HEK293T (cell line): ENCODE measurements around the gene CTSA.

Experiments
- FOXM1 ChIP-seq: fragments of 450-650 bp; IDR thresholded peaks from 2 replicates; pipeline ENCODE4 v1.6.1; 2017; ENCODE audit warnings: mild to moderate bottlenecking, borderline replicate concordance
- LEF1 ChIP-seq: fragments of 450-650 bp; IDR thresholded peaks from 2 replicates; pipeline ENCODE4 v1.6.1; 2017; ENCODE audit warnings: mild to moderate bottlenecking, borderline replicate concordance
- NFRKB ChIP-seq: fragments of 450-650 bp; IDR thresholded peaks from 2 replicates; pipeline ENCODE4 v1.6.1; 2016; ENCODE audit warnings: mild to moderate bottlenecking, moderate library complexity
- PKNOX1 ChIP-seq: fragments of 450-650 bp; IDR thresholded peaks from 2 replicates; pipeline ENCODE4 v1.6.1; 2016
- SP1 ChIP-seq: fragments of 450-650 bp; IDR thresholded peaks from 2 replicates; pipeline ENCODE4 v1.6.1; 2017
- SUZ12 ChIP-seq: fragments of 450-650 bp; IDR thresholded peaks from 2 replicates; pipeline ENCODE4 v1.6.1; 2016; ENCODE audit warnings: mild to moderate bottlenecking
- TARDBP ChIP-seq: fragments of 450-650 bp; IDR thresholded peaks from 2 replicates; pipeline ENCODE4 v1.6.1; 2016

- TF ChIP-seq SUZ12 (no peak), SP1 (no peak), PKNOX1 (no peak), TARDBP (no peak), FOXM1 (no peak), LEF1 (no peak), NFRKB (no peak)
Measured at GRCh38 chr20:45867819-45868176, 23.3 kb upstream of the CTSA start.
